Activated effector memory CD4-positive, alpha-beta T cell treated with Interleukin-2 at 50 U/mL for 16 hours (primary cell): Measurements from ENCODE around the gene DPH6.

ENCODE experiments used
- DNase-seq: peaks from one replicate; pipeline ENCODE4 v3.0.0-alpha.2; 2020

The DPH6 gene

DNA sequence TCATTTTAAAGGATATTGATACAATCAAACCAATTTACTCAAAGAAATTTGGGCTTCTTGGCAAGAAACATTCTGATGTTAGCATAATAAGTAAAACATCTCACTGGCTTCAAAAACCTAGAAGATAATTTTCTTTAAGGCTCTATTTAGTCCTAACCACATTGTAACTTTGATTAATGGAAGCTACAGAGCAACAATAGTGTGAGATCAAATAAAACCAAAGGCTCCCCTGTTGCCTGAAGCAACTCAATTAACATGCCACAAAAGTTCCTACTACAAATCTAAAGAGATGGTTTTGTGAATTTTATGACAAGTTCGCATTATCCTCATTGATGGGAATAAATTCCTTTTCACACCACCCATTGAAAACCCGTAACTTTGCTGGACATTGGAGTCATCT lies 5.9 kb downstream of the DPH6 start:
- no peak for DNase-seq

DNA sequence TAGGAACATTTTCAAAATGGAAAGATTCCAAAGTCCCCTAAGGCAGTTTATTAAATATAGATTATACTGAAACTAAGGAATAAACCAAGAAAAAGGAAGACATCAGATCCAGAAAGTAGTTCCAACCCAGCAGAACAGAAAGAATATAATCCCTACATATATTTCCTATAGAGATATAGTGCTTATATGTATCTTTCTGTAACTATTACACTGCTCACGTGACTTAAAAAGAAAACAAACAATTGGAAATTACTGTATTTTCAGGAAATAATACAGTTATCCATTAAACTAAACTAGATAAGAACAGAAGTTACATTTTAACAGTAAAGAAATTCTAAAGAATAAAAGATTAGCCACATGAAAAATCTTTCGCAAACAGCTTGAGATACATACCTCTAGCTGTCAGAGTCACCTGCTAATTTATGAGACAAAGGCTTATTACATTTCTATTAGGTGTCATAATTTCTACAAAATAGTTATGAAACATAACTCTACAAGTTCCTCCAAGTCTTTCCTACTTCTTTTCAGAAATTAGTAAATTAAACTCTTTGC lies 10.5 kb downstream of the DPH6 start:
- DNase-seq = no peak

DNA sequence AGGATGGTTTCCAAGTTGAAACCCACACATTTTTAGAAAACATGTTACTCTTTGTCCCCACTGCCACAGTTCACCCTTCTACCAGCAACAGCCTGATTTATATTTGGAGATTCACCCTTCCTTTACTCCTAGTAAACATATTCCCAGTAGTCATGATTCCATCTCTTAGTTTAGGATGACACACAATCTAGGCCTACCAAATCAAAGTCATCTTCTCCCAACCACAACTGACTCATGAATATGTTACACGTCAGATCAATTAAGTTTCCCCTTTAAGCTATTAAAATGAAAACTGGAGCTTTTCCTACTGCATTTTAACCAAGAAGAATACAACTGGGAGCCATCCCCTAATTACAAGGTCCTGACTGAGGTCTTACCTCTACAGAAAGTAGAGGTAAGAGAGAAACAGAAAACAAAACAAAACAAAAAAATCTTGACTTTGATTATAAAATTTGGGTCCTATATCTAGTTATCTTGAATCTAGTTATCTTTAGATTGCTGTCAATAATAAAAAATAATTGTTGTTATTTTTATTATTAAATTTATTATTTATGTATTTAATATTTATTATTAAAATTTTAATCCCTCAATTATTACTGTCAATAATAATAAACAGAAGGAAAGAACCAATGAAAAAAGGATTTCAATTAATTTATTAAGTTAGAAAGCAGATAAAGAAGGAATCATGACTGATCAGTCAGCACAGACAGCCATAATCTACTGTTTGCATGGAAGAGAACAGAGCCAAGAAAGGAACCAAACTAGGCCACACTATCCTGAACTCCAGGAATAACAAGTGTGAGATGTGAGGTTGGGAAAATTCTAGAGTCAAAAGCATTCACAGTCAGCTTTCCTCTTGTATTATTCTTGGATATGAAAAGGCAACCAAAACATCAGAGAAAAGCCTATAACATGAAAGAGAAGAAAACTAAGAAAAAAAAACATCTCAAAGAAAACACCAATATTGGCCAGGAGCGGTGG lies 12.5 kb downstream of the DPH6 start:
- DNase-seq = no peak

DNA sequence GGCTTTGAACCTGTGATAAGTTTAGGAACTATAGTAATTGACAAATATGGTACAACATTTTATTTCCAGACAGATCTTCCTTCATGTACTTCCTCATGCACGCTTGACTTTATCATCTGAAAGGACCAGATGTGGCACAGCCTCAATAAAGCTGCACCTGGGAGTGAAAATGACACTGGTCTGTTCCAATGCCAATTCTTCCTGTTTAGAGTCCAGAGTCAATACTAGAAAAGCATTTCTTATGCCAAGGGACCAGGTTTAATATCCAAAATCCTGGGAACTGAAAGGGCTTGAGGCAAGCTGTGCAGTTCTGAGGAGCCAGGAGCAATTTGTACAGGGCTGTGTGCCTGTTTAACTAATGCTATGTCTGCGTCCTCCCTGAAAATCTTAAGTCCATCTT lies 15.3 kb downstream of the DPH6 start:
- no peak for DNase-seq

DNA sequence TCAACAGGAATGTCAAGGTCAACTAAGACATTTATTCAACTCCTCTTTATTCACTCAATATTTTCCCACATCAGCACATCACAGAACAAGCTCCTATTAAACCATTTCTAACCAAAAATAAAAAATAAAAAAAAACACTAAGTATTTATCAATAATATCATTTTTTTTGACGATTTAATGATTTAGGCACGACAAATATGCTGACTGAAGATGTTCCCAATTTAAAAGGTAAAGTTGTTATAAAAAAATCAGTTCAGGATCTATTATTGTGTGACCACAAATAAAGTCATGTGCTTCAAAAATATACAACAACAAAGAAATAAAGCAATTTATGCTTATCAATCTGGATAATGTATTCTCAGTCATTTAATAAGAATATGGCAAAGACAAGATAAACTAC lies 16.2 kb downstream of the DPH6 start:
- DNase-seq = no peak

DNA sequence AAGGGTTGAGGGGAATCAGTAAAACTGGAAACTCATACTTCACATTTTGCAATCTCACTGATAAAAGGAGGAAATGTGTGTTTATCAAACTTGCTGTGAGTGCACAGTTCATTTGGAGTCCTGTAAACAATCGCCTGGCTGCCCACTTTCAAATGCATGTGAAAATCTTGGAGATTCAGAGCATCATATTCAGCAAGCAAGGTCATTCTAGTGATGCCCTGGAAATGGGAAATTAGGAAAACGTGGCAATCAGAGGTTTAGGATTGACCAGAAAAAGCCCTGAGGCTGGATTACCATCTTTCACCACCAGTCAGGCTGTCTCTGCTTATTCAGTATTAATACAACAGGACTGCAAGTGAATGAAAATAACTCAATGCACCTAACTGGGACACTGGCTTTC lies 23.9 kb downstream of the DPH6 start:
- DNase-seq = no peak

DNA sequence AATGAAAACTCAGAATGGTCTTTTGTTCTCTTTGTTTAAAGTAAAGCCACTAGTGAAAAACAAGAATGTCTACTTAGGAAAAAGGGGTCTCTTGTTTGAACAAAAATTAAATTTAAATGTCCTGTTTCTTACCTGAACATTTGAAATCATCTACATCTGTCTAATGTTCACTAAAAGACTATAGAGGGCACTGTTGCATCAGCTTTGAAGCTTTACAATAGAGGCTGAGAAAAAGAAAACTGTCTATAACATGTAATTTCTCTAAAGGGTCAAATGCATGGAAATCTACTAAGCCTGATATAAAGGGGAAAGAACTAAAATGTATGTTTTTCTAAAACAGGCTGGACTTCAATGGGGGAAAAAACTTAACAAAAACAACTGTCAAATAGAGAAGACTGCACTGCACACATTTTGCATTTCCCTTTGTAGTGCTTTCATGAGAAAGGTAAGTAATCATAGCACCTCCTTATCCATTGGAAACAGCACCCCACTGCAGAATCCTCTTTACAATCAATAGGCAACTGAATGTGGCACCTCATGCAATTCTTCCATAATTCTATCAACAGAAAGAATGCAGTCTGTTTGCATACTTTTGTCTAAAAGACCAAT lies 26.3 kb downstream of the DPH6 start:
- DNase-seq = no peak

DNA sequence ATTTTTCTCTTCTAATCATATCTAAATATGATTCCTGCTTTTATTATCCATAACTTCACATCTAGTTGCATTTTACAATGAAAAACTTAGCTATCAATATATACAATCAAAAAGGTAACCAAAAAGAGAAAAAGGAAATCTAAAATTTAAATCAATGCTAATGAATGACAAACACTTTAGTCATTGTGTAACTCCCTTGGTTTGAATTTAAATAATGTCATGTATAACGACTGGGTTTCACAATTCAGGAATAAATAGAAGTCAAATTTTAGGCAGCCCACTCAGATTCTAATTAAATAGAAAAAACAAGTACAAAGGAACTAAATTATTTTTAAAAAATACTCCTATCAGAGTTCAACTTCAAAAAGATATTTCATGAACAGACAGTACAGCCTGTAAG lies 26.9 kb downstream of the DPH6 start:
- no peak for DNase-seq

DNA sequence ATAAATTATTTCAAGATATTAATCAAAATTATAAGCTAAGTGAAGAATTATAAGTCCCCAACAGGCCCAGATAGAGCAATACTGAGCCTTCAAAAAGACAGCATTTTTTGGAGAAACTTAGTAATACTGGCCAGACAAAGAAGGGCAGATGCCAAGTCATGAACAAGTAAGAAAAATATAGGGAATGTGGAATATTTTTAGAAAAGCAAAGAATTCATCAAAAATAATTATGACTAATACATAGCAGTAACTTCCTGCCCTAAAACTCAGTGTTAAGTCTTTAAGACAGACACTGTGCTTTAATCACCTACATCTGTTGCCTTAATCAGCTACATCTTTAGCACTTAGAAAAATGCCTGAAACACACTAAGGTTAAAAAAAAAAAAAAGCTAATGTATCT lies 31.2 kb downstream of the DPH6 start:
- no peak for DNase-seq

DNA sequence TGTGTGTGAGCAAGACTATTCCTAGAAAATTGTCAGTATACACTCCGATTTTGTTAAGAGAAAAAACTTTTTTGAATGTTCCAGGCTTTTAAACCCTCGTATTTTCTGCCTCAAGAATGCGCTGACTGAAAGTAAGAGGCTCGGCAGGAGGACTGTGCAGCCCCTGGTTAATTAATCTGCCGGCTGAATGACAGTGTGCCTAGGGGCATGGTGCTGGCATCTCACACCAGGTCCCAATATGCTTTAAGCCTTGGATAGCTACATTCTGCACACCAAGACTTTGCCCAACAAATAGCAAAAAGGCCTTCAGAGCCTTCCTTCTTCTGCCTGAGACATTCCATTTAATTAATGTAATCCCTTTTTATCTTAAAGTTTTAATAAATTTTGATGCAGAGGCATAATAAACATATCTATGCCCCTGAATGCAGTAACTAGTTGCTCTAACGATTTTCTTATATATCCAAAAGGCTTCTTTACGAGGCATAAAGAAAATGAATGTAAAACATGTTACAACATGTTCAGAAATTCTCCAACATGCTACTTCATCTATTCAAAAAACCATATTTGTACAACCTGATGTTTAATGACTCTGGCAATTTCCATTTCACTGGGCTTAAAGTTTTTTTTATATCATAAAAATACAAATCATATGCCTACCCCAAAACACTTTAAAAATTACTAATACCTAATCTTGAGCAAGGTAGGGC lies 37.9 kb downstream of the DPH6 start:
- no peak for DNase-seq

DNA sequence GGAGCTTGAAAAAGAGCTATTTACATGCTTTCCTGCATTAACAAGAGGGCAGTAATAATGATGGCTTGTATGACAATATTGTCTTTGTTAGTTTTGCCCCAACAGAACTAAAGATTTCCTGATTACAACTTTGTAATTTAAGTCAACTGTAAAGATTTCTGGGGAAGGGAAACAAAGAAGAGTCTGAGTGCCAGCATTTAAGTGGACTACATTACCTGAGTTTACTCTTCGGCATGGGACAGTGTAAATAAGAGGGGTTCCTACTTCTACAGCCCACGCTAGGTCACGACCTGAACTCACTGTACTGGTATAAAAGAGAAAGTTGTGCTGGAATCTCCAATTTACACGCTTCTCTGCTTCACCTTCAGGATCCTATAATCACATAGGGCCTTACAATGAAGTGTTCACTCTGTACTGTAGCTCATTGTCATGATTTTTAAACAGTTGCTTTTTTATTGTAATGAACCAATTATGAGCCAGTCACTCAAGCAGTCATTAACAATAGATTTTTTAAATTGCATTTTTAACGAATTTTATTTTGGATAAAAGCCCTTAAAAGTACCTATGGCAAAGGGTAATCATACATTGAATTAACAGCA lies 39.6 kb downstream of the DPH6 start:
- no peak for DNase-seq

DNA sequence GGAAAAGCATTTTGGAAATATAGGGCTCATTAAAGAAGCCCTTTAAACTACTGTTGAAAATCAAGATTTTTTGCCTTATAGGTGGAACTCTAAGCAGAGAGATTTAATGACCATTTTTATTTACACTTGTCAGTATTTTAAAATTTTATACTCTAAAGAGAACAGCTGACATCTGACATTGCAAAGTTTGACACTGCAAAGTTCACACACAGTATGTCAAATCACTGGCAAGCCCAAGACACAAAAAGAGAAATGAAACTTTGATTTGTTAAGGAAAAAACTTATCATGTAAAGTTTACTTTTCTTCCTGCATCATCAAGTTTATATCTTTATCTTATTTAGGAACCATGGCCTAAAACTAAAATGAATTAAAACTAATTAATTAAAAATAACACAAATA lies 40.2 kb downstream of the DPH6 start:
- DNase-seq = no peak

DNA sequence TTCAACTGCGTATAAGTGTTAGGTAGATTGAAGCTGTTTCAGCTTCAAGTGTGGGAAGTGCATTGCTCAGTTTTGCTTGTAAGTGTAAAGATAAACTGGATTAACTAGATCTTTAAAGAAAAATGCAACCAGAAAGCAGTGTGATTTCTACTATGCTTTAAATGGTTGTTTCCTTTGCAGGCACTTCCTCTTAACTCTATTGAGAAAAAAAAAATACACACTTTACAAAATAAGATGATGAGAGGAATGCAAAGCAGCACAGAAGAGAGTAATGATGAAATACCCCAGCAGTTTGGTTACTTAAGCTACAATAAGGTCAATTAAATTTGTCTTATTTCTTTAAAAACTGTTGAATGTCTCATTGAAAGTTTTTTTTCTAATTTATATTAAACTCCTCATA lies 40.8 kb downstream of the DPH6 start:
- no peak for DNase-seq

DNA sequence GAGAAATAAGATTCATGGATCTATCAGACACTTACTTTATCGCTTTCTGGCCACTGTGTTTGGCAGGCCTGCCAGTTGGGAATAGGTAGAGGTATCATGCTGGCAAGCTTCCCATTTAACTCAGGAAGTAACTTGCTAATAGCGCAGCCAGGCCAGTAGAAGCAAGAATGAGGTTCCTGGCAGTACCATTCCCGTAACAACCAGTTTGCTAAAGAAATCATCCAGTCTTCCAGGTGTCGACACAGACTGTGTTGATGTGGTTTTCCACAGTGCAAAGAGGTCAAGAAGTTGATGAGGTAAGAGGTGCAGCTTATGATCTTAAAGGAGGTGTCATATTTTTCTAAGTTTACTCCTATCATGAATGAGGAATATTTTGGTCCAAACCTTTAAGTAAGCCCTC lies 46.2 kb downstream of the DPH6 start:
- no peak for DNase-seq

DNA sequence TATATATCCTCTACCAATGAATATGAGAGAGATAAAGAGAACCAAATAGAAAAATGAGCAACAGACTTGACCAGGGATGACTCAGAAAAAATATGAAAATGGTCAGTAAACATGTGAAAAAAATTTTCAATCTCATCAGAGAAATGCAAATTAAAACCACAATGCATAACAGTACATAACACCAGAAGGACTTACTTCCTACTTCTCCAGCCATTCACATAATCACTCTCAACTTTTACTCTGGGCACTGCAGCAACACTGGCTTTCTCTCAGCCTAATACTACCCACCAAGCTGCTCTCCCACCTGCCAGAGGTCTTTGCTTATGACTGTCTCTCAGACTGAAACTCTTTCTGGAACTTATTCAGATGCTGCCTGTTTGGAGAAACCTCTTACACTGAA lies 49.4 kb downstream of the DPH6 start:
- no peak for DNase-seq

DNA sequence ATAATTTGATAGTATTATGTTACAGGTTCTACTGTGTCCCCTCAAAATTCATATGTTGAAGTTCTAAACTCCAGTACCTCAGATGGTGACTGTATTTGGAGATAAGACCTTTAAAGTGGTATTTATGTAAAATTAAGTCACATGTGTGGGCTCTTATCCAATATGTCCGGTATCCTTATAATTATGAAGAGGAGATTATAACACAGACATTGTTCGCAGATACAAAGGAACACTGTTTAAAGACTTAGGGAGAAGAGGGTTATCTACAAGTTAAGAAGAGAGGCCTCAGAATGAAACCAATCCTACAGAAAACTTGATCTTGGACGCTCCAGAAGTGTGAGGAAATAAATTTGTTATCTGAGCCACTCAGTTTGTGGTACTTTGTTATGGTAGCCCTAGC lies 50.9 kb downstream of the DPH6 start:
- no peak for DNase-seq

DNA sequence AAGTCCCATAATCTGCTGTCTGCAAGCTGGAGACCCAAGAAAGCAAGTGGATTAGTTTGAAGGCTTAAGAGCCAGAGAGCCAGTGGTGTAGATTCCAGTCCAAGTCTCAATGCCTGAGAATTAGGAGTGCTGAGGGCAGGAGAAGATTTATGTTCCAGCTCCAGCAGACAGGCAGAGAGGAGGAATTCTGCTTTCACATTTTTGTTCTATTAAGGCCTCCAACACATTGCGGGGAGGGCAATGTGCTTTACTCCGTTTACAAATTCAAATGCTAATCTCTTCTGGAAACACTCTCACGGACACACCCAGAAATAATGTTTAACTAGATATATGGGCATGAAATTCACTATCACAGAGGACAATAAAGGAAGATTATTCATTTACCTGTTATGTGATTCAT lies 54.0 kb downstream of the DPH6 start:
- DNase-seq = no peak

DNA sequence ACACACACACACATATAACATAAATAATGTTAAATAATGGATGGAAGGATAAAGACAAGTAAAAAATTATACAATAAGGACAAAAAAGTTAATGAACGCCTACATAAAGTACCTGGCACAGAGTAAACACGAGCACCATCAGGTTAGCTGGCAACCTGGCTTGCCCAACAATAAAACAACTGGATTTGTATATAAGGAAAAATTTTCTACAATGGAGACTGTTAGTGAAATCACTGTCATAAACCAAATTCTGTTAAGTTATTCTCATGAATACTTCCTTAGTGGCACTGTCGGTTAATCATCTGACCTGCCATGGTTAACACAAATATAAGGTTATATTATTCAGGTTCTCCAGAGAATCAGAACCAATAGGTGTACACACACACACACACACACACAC lies 54.8 kb downstream of the DPH6 start:
- no peak for DNase-seq

DNA sequence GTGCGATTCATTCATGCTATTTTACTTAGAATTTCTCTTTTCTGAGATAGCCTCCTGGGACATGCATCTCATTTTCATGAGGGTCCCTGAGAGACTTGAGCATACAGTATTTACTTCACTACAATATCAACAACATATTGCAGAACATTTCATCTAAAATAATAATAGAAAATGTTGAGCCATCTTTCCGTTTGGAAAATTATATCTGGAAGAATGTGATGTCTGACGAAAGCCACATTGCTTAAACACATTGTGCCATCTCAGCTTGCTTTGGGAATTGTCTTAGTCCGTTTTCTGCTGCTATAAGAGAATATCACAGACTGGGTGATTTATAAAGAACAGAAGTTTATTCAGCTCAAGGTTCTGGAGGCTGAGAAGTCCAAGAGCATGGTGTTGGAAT lies 55.5 kb downstream of the DPH6 start:
- DNase-seq = no peak

DNA sequence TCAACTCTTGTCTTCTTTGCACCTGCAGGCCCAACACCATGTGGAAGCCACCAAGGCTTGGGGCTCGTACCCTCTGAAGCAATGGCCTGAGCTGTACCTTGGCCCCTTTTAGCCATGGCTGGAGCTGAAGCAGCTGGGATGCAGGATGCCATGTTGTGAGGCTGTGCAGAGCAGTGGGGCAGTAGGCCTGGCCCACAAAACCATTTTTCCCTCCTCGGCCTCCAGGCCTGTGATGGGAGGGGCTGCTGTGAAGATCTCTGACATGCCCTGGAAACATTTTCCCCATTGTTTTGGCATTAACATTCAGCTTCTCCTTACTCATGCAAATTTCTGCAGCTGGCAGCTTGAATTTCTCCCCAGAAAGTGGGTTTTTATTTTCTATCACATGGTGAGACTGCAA lies 58.5 kb downstream of the DPH6 start:
- DNase-seq = no peak

DNA sequence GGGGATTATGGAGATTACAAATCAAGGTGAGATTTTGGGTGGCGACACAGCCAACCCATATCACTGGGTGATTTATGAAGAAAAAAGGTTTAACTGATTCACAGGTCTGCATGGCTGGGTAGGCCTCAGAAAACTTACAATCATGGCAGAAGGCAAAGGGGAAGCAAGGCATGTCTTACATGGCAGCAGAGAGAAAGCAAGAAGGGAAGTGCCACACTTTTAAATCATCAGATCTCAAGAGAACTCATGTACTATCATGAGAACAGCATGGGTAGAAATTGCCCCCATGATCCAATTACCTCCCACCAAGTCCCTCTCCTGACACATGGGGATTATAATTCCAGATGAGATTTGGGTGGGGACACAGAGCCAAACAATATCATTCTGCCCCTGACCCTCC lies 59.7 kb downstream of the DPH6 start:
- DNase-seq = no peak

DNA sequence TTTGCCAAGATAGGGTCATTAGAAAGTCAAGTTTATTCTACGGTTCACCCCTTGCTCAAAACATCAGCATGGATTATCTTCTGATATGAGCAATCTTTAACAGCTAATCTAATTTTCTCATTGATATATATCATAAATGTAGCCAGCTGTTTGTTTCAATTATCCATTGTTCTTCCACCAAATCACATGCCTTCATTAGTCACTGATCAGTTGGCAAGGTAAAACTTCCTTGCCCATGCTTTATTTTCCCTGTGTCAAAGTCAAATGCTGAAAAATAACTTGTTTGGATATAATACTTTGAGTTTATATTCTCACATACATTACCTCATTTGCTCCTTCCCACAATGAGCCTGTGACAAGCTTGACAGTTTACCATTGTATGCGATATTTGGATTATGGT lies 60.6 kb downstream of the DPH6 start:
- DNase-seq = no peak

DNA sequence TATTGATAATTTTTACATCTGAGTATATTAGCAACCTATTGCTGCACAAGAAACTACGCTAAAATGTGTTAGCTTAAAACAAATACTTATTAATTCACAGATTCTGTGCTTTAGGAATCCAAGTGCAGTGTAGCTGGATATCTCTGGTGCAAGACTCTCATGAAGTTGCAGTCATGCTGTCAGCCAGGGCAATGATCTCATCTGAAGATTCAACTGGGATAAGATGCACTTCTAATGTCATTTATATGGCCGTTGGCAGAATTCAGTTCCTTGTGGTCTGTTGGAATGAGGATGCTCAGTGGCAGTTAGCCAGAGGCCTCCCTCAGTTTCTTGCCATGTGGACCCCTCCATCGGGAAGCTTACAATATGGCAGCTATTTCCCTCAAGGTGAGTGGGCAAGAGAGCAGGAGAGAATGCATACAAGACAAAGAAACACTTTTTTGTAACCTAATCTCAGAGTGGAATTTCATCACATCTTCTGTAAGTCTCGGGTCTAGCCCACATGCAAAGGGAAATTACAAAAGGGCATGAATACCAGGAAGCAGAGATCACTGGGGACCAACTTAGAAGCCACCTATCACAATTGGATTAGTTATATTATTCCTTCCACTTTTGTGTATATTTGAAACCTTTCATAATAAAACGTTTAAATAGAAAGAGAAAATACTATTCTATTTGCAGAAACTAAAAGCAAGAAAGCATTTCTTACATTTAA lies 61.6 kb downstream of the DPH6 start:
- DNase-seq = no peak
